GM23338 (cell line): ENCODE results near the gene BMPR1B. TPM values are rescaled to one million over a fixed set of nuclear protein-coding genes. Genes with fewer than 3 reads are reported as not detected.

ENCODE experiments used
- ATAC-seq: fragments of 200-7000 bp; cut with Tn5 transposase; 3 replicates; pipeline ENCODE4 v1.9.1; 2020
- DNase-seq: peaks from one replicate; pipeline ENCODE4 v3.0.0-alpha.2; 2015; ENCODE audit warnings: low spot score
- H2AFZ ChIP-seq: fragments of 200-600 bp; sonication (generic); 2 replicates; pipeline ENCODE4 v1.8.0; 2016; ENCODE audit warnings: antibody characterized with exemption, mild to moderate bottlenecking, moderate library complexity
- H3F3A ChIP-seq: fragments of 200-600 bp; sonication (generic); replicated peaks from 2 replicates; pipeline ENCODE4 v1.8.0; 2017; ENCODE audit warnings: antibody characterized with exemption, mixed run types, low read depth
- H3K27ac ChIP-seq: fragments of 200-600 bp; sonication (generic); 2 replicates; pipeline ENCODE4 v1.6.1; 2016; ENCODE audit warnings: low read depth
- H3K27me3 ChIP-seq: fragments of 200-600 bp; sonication (generic); 2 replicates; pipeline ENCODE4 v1.8.0; 2016; ENCODE audit warnings: mild to moderate bottlenecking, mixed run types, moderate library complexity; ENCODE audit not compliant: insufficient read depth
- H3K36me3 ChIP-seq: fragments of 200-600 bp; sonication (generic); 2 replicates; pipeline ENCODE4 v1.8.0; 2016; ENCODE audit warnings: mild to moderate bottlenecking; ENCODE audit not compliant: insufficient read depth
- H3K4me1 ChIP-seq: fragments of 200-600 bp; sonication (generic); 2 replicates; pipeline ENCODE4 v1.8.0; 2016; ENCODE audit warnings: mild to moderate bottlenecking, moderate library complexity; ENCODE audit not compliant: insufficient read depth
- H3K4me2 ChIP-seq: fragments of 200-600 bp; sonication (generic); 2 replicates; pipeline ENCODE4 v1.7.1; 2017; ENCODE audit warnings: mixed run types
- H3K4me3 ChIP-seq: fragments of 200-600 bp; sonication (generic); 2 replicates; pipeline ENCODE4 v1.6.1; 2016; ENCODE audit warnings: mixed run types
- H3K79me2 ChIP-seq: fragments of 200-600 bp; sonication (generic); replicated peaks from 2 replicates; pipeline ENCODE4 v1.8.0; 2017; ENCODE audit warnings: mild to moderate bottlenecking; ENCODE audit not compliant: insufficient read depth
- H3K9me2 ChIP-seq: fragments of 200-600 bp; sonication (generic); 2 replicates; pipeline ENCODE4 v1.8.0; 2017; ENCODE audit not compliant: insufficient read depth
- H4K20me1 ChIP-seq: fragments of 200-600 bp; sonication (generic); replicated peaks from 2 replicates; pipeline ENCODE4 v1.8.0; 2017; ENCODE audit warnings: mild to moderate bottlenecking; ENCODE audit not compliant: insufficient read depth
- H3K27ac Mint-ChIP-seq: 2 replicates; pipeline ENCODE4 v1.8.0; 2020; ENCODE audit warnings: inconsistent platforms, mild to moderate bottlenecking, moderate library complexity, mixed read lengths
- H3K27me3 Mint-ChIP-seq: 3 replicates; pipeline ENCODE4 v1.8.0; 2022; ENCODE audit warnings: low read depth, mild to moderate bottlenecking, moderate library complexity, mixed read lengths, inconsistent platforms; ENCODE audit not compliant: insufficient read depth, poor library complexity
- H3K36me3 Mint-ChIP-seq: 3 replicates; pipeline ENCODE4 v1.8.0; 2021; ENCODE audit warnings: low read depth, mild to moderate bottlenecking, inconsistent platforms, moderate library complexity, mixed read lengths
- H3K4me1 Mint-ChIP-seq: 3 replicates; pipeline ENCODE4 v1.8.0; 2020; ENCODE audit warnings: mild to moderate bottlenecking, inconsistent platforms, mixed read lengths
- H3K4me3 Mint-ChIP-seq: 3 replicates; pipeline ENCODE4 v1.8.0; 2021; ENCODE audit warnings: moderate library complexity, mild to moderate bottlenecking, inconsistent platforms, mixed read lengths
- H3K9me3 Mint-ChIP-seq: 3 replicates; pipeline ENCODE4 v1.8.0; 2020; ENCODE audit warnings: moderate library complexity, mild to moderate bottlenecking, inconsistent platforms, mixed read lengths
- CREB1 ChIP-seq: fragments of 250-450 bp; sonication (Bioruptor Pico); IDR thresholded peaks from 2 replicates; pipeline ENCODE4 v1.5.0; 2020; ENCODE audit warnings: low read depth, mild to moderate bottlenecking, moderate library complexity
- EZH2phosphoT487 ChIP-seq: fragments of 200-600 bp; sonication (generic); IDR thresholded peaks from one replicate; pipeline ENCODE4 v1.8.1; 2018; ENCODE audit warnings: antibody characterized with exemption; ENCODE audit not compliant: unreplicated experiment
- JUNB ChIP-seq: IDR thresholded peaks from one replicate; pipeline ENCODE4 v1.6.1; 2016; ENCODE audit warnings: antibody characterized with exemption; ENCODE audit not compliant: unreplicated experiment
- NANOG ChIP-seq: IDR thresholded peaks from 2 replicates; pipeline ENCODE4 v1.6.1; 2016; ENCODE audit warnings: antibody characterized with exemption, borderline replicate concordance
- POLR2AphosphoS5 ChIP-seq: IDR thresholded peaks from 2 replicates; pipeline ENCODE4 v1.6.1; 2016; ENCODE audit warnings: antibody characterized with exemption, low read depth
- STAT1 ChIP-seq: IDR thresholded peaks from one replicate; pipeline ENCODE4 v1.6.1; 2016; ENCODE audit warnings: antibody characterized with exemption; ENCODE audit not compliant: unreplicated experiment
- ZNF114 ChIP-seq: fragments of 250-450 bp; sonication (Bioruptor Pico); IDR thresholded peaks from 2 replicates; pipeline ENCODE4 v1.5.0; 2020; ENCODE audit warnings: mild to moderate bottlenecking, moderate library complexity
- polyA plus RNA-seq: library from polyadenylated mRNA; unstranded; fragments of >200 nt; fragmentation: Nextera tagmentation; extraction: Ambion mirVana; gene quantifications from 2 replicates; pipeline ENCODE4 v1.2.1, GENCODE V29; 2016
- total RNA-seq: library from RNA; depleted of rRNA; stranded (reverse); fragments of >200 nt; shearing (Covaris generic); gene quantifications from 2 replicates; pipeline ENCODE4 v1.2.3, GENCODE V29; 2014
- TF ChIP-seq, protein P1 (sequence below): fragments of 250-450 bp; sonication (Bioruptor Pico); IDR thresholded peaks from 2 replicates; pipeline ENCODE4 v1.5.0; 2020; ENCODE audit warnings: mild to moderate bottlenecking, moderate library complexity
- TF ChIP-seq, protein P2 (sequence below): IDR thresholded peaks from 2 replicates; pipeline ENCODE4 v1.6.1; 2016; ENCODE audit warnings: antibody characterized with exemption
- TF ChIP-seq, protein P3 (sequence below), 2 experiments: fragments of 200-600 bp in 1 of 2; sonication (generic) in 1 of 2; conservative IDR thresholded peaks; 2 replicates each; pipeline versions ENCODE4 v1.5.1 to v1.6.1; 2016 to 2017; ENCODE audit warnings: antibody characterized with exemption in 2 of 2, low read depth in 2 of 2, mild to moderate bottlenecking in 2 of 2, moderate library complexity in 1 of 2
- TF ChIP-seq, protein P4 (sequence below): IDR thresholded peaks from one replicate; pipeline ENCODE4 v1.6.1; 2018; ENCODE audit warnings: antibody characterized with exemption; ENCODE audit not compliant: unreplicated experiment

BMPR1B gene
- total and polyA plus RNA-seq, 2 experiments from 2014 or later = 0.48 to 1.0 TPM

DNA sequence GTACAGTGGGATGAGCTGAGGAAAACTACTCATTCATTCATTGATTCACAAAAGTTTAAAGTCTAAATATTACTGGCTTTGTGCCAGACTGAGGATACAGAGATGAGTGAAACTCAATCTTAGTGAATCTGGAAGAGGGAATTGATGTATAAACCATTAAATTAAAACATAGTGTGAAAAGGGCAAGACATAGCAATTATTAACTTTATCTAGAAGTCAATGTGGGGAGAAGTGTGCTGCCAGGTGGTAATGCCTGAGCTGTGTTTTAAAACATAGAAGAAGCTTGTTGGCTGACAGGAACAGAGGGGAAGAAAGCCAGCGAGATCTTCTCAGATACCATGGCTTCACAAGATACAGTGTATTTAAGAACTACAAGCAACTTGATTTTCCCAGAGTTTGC is 153.4 kb downstream of the BMPR1B start (continued):
- TF ChIP-seq, protein P1, sequence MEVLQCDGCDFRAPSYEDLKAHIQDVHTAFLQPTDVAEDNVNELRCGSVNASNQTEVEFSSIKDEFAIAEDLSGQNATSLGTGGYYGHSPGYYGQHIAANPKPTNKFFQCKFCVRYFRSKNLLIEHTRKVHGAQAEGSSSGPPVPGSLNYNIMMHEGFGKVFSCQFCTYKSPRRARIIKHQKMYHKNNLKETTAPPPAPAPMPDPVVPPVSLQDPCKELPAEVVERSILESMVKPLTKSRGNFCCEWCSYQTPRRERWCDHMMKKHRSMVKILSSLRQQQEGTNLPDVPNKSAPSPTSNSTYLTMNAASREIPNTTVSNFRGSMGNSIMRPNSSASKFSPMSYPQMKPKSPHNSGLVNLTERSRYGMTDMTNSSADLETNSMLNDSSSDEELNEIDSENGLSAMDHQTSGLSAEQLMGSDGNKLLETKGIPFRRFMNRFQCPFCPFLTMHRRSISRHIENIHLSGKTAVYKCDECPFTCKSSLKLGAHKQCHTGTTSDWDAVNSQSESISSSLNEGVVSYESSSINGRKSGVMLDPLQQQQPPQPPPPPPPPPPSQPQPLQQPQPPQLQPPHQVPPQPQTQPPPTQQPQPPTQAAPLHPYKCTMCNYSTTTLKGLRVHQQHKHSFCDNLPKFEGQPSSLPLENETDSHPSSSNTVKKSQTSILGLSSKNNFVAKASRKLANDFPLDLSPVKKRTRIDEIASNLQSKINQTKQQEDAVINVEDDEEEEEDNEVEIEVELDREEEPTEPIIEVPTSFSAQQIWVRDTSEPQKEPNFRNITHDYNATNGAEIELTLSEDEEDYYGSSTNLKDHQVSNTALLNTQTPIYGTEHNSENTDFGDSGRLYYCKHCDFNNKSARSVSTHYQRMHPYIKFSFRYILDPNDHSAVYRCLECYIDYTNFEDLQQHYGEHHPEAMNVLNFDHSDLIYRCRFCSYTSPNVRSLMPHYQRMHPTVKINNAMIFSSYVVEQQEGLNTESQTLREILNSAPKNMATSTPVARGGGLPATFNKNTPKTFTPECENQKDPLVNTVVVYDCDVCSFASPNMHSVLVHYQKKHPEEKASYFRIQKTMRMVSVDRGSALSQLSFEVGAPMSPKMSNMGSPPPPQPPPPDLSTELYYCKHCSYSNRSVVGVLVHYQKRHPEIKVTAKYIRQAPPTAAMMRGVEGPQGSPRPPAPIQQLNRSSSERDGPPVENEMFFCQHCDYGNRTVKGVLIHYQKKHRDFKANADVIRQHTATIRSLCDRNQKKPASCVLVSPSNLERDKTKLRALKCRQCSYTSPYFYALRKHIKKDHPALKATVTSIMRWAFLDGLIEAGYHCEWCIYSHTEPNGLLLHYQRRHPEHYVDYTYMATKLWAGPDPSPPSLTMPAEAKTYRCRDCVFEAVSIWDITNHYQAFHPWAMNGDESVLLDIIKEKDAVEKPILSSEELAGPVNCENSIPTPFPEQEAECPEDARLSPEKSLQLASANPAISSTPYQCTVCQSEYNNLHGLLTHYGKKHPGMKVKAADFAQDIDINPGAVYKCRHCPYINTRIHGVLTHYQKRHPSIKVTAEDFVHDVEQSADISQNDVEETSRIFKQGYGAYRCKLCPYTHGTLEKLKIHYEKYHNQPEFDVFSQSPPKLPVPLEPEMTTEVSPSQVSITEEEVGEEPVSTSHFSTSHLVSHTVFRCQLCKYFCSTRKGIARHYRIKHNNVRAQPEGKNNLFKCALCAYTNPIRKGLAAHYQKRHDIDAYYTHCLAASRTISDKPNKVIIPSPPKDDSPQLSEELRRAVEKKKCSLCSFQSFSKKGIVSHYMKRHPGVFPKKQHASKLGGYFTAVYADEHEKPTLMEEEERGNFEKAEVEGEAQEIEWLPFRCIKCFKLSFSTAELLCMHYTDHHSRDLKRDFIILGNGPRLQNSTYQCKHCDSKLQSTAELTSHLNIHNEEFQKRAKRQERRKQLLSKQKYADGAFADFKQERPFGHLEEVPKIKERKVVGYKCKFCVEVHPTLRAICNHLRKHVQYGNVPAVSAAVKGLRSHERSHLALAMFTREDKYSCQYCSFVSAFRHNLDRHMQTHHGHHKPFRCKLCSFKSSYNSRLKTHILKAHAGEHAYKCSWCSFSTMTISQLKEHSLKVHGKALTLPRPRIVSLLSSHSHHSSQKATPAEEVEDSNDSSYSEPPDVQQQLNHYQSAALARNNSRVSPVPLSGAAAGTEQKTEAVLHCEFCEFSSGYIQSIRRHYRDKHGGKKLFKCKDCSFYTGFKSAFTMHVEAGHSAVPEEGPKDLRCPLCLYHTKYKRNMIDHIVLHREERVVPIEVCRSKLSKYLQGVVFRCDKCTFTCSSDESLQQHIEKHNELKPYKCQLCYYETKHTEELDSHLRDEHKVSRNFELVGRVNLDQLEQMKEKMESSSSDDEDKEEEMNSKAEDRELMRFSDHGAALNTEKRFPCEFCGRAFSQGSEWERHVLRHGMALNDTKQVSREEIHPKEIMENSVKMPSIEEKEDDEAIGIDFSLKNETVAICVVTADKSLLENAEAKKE (CRISPR knock-in tag) = no peak
- TF ChIP-seq POLR2AphosphoS5 (no peak), CREB1 (no peak)

DNA sequence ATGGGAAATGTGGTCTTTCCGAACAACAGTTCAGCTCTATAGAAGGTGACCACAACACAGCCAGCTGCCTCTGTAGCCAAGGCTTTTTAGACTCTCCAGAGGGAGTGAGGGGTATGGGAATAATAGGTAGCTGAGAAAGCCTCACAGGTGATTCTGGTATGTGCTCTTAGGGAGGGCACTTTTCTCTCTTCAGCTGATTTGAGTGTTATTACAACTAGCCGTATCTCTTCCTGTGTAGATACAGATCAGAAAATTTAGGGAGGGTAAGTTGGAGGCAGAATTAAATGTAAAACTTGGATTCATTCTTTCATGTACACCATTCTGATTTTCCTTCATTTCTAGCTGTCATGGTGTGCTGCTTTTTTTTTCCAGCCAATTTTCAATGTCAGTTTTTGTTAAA is 154.9 kb downstream of the BMPR1B start:
- Histone ChIP-seq H3K79me2 (no peaks in the 10 kb centered on the region), H3K27me3 (no peaks in the 10 kb centered on the region), H3K4me3 (no peak overlapping the region), H3K4me2 (no peak overlapping the region), H3K36me3 (no peaks in the 10 kb centered on the region; the same call in 1 of the 2 replicates), H3F3A (no peaks in the 10 kb centered on the region), H3K9me2 (no peaks in the 10 kb centered on the region; the same call in none of the 2 replicates), H3K27ac (no peak overlapping the region), H4K20me1 (no peaks in the 10 kb centered on the region), H3K4me1 (peaks cover 1% of the 10 kb centered on the region), H2AFZ (no peak overlapping the region)
- no peak for DNase-seq
- H3K27me3 Mint-ChIP-seq = no peaks in the 10 kb centered on the region
- peaks cover 24% of the 10 kb centered on the region for H3K36me3 Mint-ChIP-seq
- H3K27ac Mint-ChIP-seq = no peak overlapping the region
- H3K4me3 Mint-ChIP-seq = no peak overlapping the region
- peaks cover 6% of the 10 kb centered on the region for H3K4me1 Mint-ChIP-seq
- ATAC-seq = no peak
- peaks cover 30% of the 10 kb centered on the region for H3K9me3 Mint-ChIP-seq
- TF ChIP-seq, protein P2, sequence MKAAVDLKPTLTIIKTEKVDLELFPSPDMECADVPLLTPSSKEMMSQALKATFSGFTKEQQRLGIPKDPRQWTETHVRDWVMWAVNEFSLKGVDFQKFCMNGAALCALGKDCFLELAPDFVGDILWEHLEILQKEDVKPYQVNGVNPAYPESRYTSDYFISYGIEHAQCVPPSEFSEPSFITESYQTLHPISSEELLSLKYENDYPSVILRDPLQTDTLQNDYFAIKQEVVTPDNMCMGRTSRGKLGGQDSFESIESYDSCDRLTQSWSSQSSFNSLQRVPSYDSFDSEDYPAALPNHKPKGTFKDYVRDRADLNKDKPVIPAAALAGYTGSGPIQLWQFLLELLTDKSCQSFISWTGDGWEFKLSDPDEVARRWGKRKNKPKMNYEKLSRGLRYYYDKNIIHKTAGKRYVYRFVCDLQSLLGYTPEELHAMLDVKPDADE = no peak
- no peak for TF ChIP-seq EZH2phosphoT487
- no peak for TF ChIP-seq POLR2AphosphoS5
- TF ChIP-seq, protein P3, sequence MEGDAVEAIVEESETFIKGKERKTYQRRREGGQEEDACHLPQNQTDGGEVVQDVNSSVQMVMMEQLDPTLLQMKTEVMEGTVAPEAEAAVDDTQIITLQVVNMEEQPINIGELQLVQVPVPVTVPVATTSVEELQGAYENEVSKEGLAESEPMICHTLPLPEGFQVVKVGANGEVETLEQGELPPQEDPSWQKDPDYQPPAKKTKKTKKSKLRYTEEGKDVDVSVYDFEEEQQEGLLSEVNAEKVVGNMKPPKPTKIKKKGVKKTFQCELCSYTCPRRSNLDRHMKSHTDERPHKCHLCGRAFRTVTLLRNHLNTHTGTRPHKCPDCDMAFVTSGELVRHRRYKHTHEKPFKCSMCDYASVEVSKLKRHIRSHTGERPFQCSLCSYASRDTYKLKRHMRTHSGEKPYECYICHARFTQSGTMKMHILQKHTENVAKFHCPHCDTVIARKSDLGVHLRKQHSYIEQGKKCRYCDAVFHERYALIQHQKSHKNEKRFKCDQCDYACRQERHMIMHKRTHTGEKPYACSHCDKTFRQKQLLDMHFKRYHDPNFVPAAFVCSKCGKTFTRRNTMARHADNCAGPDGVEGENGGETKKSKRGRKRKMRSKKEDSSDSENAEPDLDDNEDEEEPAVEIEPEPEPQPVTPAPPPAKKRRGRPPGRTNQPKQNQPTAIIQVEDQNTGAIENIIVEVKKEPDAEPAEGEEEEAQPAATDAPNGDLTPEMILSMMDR (conservative IDR thresholded peaks at IDR 0.05; ENCODE audit: low read depth in 2 of 2) = no peak
- TF ChIP-seq STAT1 = no peak
- TF ChIP-seq NANOG = no peak
- TF ChIP-seq JUNB = no peak
- TF ChIP-seq, protein P4, sequence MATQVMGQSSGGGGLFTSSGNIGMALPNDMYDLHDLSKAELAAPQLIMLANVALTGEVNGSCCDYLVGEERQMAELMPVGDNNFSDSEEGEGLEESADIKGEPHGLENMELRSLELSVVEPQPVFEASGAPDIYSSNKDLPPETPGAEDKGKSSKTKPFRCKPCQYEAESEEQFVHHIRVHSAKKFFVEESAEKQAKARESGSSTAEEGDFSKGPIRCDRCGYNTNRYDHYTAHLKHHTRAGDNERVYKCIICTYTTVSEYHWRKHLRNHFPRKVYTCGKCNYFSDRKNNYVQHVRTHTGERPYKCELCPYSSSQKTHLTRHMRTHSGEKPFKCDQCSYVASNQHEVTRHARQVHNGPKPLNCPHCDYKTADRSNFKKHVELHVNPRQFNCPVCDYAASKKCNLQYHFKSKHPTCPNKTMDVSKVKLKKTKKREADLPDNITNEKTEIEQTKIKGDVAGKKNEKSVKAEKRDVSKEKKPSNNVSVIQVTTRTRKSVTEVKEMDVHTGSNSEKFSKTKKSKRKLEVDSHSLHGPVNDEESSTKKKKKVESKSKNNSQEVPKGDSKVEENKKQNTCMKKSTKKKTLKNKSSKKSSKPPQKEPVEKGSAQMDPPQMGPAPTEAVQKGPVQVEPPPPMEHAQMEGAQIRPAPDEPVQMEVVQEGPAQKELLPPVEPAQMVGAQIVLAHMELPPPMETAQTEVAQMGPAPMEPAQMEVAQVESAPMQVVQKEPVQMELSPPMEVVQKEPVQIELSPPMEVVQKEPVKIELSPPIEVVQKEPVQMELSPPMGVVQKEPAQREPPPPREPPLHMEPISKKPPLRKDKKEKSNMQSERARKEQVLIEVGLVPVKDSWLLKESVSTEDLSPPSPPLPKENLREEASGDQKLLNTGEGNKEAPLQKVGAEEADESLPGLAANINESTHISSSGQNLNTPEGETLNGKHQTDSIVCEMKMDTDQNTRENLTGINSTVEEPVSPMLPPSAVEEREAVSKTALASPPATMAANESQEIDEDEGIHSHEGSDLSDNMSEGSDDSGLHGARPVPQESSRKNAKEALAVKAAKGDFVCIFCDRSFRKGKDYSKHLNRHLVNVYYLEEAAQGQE = no peak
- TF ChIP-seq ZNF114 (CRISPR knock-in tag) = no peak
